Measurements from ENCODE around the gene IFIH1. TPM values are rescaled to one million over a fixed set of nuclear protein-coding genes. Genes with fewer than 3 reads are reported as not detected.

IFIH1 gene
- total and polyA plus RNA-seq, 2 experiments from 2014 or later = 1.2 to 2.5 TPM

DNA sequence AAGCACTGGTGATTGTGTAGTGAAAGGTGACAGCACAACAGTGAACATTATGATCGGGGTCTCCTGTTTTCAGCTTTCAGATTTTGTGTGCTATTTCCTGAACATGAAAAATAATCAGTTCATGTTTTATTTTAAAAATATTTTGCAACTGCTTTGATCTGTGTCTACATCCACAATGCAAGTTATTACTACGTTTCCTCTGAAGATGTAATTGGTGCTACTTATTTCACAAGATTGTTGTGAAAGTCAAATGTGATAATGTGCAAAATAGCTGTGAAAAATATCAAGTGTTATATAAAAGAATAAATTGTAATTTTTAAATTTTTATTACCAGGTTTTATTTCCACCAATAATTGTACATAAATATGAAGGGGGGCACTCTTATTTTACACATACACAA is 19.4 kb upstream of the IFIH1 start:
- DNase-seq (ENCODE audit: low spot score) = no peak
- no peaks in the 10 kb centered on the region for H3K9me3 Mint-ChIP-seq
- no peaks in the 10 kb centered on the region for H3F3A ChIP-seq (replicated peaks; ENCODE audit: low read depth)
- H3K79me2 ChIP-seq (replicated peaks; ENCODE audit: insufficient read depth) = no peaks in the 10 kb centered on the region
- H3K27ac ChIP-seq (ENCODE audit: low read depth) = no peak overlapping the region
- TF ChIP-seq EZH2phosphoT487 (IDR thresholded peaks at IDR 0.05; ENCODE audit: unreplicated experiment) (no peak), CREB1 (CRISPR knock-in tag; IDR thresholded peaks at IDR 0.05; ENCODE audit: low read depth) (no peak), ZNF114 (CRISPR knock-in tag; IDR thresholded peaks at IDR 0.05) (no peak)
- TF ChIP-seq, protein P1, sequence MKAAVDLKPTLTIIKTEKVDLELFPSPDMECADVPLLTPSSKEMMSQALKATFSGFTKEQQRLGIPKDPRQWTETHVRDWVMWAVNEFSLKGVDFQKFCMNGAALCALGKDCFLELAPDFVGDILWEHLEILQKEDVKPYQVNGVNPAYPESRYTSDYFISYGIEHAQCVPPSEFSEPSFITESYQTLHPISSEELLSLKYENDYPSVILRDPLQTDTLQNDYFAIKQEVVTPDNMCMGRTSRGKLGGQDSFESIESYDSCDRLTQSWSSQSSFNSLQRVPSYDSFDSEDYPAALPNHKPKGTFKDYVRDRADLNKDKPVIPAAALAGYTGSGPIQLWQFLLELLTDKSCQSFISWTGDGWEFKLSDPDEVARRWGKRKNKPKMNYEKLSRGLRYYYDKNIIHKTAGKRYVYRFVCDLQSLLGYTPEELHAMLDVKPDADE (IDR thresholded peaks at IDR 0.05) = no peak
- ATAC-seq = no peak
- H3K9me2 ChIP-seq (ENCODE audit: insufficient read depth) = no peaks in the 10 kb centered on the region
- H3K4me2 ChIP-seq = no peak overlapping the region
- H3K27me3 ChIP-seq (ENCODE audit: insufficient read depth) = no peaks in the 10 kb centered on the region
- H3K27ac Mint-ChIP-seq = no peak overlapping the region
- no peak overlapping the region for H2AFZ ChIP-seq
- H3K4me3 ChIP-seq = no peak overlapping the region
- H3K4me1 Mint-ChIP-seq = no peaks in the 10 kb centered on the region
- H3K4me1 ChIP-seq (ENCODE audit: insufficient read depth) = no peaks in the 10 kb centered on the region
- no peak overlapping the region for H3K4me3 Mint-ChIP-seq
- no peaks in the 10 kb centered on the region for H3K36me3 Mint-ChIP-seq (ENCODE audit: low read depth)
- no peaks in the 10 kb centered on the region for H4K20me1 ChIP-seq (replicated peaks; ENCODE audit: insufficient read depth)
- H3K27me3 Mint-ChIP-seq (ENCODE audit: insufficient read depth, low read depth, poor library complexity) = no peaks in the 10 kb centered on the region
- H3K36me3 ChIP-seq (ENCODE audit: insufficient read depth) = no peaks in the 10 kb centered on the region

DNA sequence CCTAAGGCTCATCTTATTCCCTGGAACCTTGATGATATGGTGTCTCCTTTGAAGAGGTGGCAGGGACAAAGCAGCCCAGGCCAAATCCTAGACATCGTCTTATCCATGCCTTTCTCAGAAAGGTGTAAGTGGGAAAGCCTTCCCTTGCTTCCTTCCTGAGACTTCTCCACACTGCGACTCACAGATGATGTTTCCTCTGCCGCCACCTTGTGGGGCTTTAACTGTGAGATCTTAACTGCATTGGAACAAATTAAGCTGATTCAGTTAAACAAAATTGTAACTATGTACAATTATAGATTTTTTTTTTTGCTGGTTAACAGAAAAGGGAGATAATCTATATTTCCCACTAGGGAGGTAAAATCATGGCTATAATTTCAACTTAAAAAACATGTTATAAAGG is 15.5 kb upstream of the IFIH1 start:
- H2AFZ ChIP-seq = no peak overlapping the region
- DNase-seq (ENCODE audit: low spot score) (peak; percentile 66), ATAC-seq (peak; percentile 80)
- Mint-ChIP-seq H3K4me1 (no peaks in the 10 kb centered on the region), H3K27ac (no peak overlapping the region), H3K4me3 (no peak overlapping the region), H3K27me3 (ENCODE audit: insufficient read depth, low read depth, poor library complexity) (no peaks in the 10 kb centered on the region), H3K9me3 (peaks cover 4% of the 10 kb centered on the region; the same call in 1 of the 3 replicates), H3K36me3 (ENCODE audit: low read depth) (no peaks in the 10 kb centered on the region)
- no peak overlapping the region for H3K4me3 ChIP-seq
- H3K79me2 ChIP-seq (replicated peaks; ENCODE audit: insufficient read depth) = no peaks in the 10 kb centered on the region
- H3K27me3 ChIP-seq (ENCODE audit: insufficient read depth) = no peaks in the 10 kb centered on the region
- TF ChIP-seq, protein P2, sequence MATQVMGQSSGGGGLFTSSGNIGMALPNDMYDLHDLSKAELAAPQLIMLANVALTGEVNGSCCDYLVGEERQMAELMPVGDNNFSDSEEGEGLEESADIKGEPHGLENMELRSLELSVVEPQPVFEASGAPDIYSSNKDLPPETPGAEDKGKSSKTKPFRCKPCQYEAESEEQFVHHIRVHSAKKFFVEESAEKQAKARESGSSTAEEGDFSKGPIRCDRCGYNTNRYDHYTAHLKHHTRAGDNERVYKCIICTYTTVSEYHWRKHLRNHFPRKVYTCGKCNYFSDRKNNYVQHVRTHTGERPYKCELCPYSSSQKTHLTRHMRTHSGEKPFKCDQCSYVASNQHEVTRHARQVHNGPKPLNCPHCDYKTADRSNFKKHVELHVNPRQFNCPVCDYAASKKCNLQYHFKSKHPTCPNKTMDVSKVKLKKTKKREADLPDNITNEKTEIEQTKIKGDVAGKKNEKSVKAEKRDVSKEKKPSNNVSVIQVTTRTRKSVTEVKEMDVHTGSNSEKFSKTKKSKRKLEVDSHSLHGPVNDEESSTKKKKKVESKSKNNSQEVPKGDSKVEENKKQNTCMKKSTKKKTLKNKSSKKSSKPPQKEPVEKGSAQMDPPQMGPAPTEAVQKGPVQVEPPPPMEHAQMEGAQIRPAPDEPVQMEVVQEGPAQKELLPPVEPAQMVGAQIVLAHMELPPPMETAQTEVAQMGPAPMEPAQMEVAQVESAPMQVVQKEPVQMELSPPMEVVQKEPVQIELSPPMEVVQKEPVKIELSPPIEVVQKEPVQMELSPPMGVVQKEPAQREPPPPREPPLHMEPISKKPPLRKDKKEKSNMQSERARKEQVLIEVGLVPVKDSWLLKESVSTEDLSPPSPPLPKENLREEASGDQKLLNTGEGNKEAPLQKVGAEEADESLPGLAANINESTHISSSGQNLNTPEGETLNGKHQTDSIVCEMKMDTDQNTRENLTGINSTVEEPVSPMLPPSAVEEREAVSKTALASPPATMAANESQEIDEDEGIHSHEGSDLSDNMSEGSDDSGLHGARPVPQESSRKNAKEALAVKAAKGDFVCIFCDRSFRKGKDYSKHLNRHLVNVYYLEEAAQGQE (IDR thresholded peaks at IDR 0.05; ENCODE audit: unreplicated experiment) = no peak
- TF ChIP-seq, protein P3, sequence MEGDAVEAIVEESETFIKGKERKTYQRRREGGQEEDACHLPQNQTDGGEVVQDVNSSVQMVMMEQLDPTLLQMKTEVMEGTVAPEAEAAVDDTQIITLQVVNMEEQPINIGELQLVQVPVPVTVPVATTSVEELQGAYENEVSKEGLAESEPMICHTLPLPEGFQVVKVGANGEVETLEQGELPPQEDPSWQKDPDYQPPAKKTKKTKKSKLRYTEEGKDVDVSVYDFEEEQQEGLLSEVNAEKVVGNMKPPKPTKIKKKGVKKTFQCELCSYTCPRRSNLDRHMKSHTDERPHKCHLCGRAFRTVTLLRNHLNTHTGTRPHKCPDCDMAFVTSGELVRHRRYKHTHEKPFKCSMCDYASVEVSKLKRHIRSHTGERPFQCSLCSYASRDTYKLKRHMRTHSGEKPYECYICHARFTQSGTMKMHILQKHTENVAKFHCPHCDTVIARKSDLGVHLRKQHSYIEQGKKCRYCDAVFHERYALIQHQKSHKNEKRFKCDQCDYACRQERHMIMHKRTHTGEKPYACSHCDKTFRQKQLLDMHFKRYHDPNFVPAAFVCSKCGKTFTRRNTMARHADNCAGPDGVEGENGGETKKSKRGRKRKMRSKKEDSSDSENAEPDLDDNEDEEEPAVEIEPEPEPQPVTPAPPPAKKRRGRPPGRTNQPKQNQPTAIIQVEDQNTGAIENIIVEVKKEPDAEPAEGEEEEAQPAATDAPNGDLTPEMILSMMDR (conservative IDR thresholded peaks at IDR 0.05; ENCODE audit: low read depth in 2 of 2) = peak; percentile 68 to 77
- H3K9me2 ChIP-seq (ENCODE audit: insufficient read depth) = no peaks in the 10 kb centered on the region
- H3K4me1 ChIP-seq (ENCODE audit: insufficient read depth) = no peaks in the 10 kb centered on the region
- H3F3A ChIP-seq (replicated peaks; ENCODE audit: low read depth) = no peaks in the 10 kb centered on the region
- no peaks in the 10 kb centered on the region for H3K36me3 ChIP-seq (ENCODE audit: insufficient read depth)
- no peaks in the 10 kb centered on the region for H4K20me1 ChIP-seq (replicated peaks; ENCODE audit: insufficient read depth)
- no peak overlapping the region for H3K27ac ChIP-seq (ENCODE audit: low read depth)
- H3K4me2 ChIP-seq = no peak overlapping the region

Measured in GM23338 (cell line).